Mesenchymal stem cell (in vitro differentiated cells and primary cell): ENCODE data around the gene TSPAN9.

ENCODE experiments used
- DNase-seq: peaks from one replicate; pipeline ENCODE4 v3.0.0-alpha.2; 2013
- H2AFZ ChIP-seq: one replicate; pipeline ENCODE4 v1.6.1; 2013; ENCODE audit warnings: low read depth, mild to moderate bottlenecking, control low read depth, inconsistent platforms, low read length, moderate library complexity
- H2AK5ac ChIP-seq: 2 replicates; pipeline ENCODE4 v1.6.1; 2013; ENCODE audit warnings: low read length, moderate library complexity, mild to moderate bottlenecking, inconsistent platforms; ENCODE audit not compliant: severe bottlenecking
- H2BK120ac ChIP-seq: one replicate; pipeline ENCODE4 v1.6.1; 2013; ENCODE audit warnings: low read depth, mild to moderate bottlenecking, inconsistent platforms, low read length, moderate library complexity
- H2BK12ac ChIP-seq, 2 experiments: one replicate each; pipeline ENCODE4 v1.6.1; 2013; ENCODE audit warnings: inconsistent platforms in 2 of 2, low read length in 2 of 2, mild to moderate bottlenecking in 2 of 2, moderate library complexity in 2 of 2, control low read depth in 1 of 2
- H2BK15ac ChIP-seq: one replicate; pipeline ENCODE4 v1.6.1; 2013; ENCODE audit warnings: mild to moderate bottlenecking, low read depth, inconsistent platforms; ENCODE audit not compliant: poor library complexity, severe bottlenecking
- H2BK5ac ChIP-seq: 2 replicates; pipeline ENCODE4 v1.6.1; 2013; ENCODE audit warnings: low read depth, mild to moderate bottlenecking, low read length, control low read depth, inconsistent platforms; ENCODE audit not compliant: poor library complexity, severe bottlenecking
- H3K14ac ChIP-seq, 2 experiments: one replicate each; pipeline ENCODE4 v1.6.1; 2013; ENCODE audit warnings: inconsistent platforms in 2 of 2, low read length in 2 of 2, control low read depth in 1 of 2, mild to moderate bottlenecking in 1 of 2, moderate library complexity in 1 of 2
- H3K18ac ChIP-seq, 2 experiments: one replicate each; pipeline ENCODE4 v1.6.1; 2013; ENCODE audit warnings: inconsistent platforms in 2 of 2, low read length in 2 of 2, control low read depth in 1 of 2, low read depth in 1 of 2, mild to moderate bottlenecking in 1 of 2
- H3K23ac ChIP-seq, 2 experiments: one replicate each; pipeline ENCODE4 v1.6.1; 2013; ENCODE audit warnings: inconsistent platforms in 2 of 2, low read length in 2 of 2, mild to moderate bottlenecking in 2 of 2, moderate library complexity in 2 of 2, control low read depth in 1 of 2
- H3K27ac ChIP-seq: 2 replicates; pipeline ENCODE4 v1.5.1; 2013; ENCODE audit warnings: mild to moderate bottlenecking, moderate library complexity, low read length, control low read depth, inconsistent platforms; ENCODE audit not compliant: poor library complexity, severe bottlenecking
- H3K27me3 ChIP-seq, 2 experiments: 2 replicates each; pipeline versions ENCODE4 v1.6.1 to v1.7.0; 2013; ENCODE audit warnings: low read length in 2 of 2, mild to moderate bottlenecking in 2 of 2, moderate library complexity in 2 of 2, control low read depth in 1 of 2, inconsistent platforms in 1 of 2; ENCODE audit not compliant: control insufficient read depth in 1 of 2, insufficient read depth in 1 of 2
- H3K36me3 ChIP-seq, 2 experiments: 2 replicates each; pipeline versions ENCODE4 v1.6.1 to v1.7.0; 2013; ENCODE audit warnings: low read length in 2 of 2, control low read depth in 1 of 2, inconsistent platforms in 1 of 2, low read depth in 1 of 2, mild to moderate bottlenecking in 1 of 2; ENCODE audit not compliant: insufficient read depth in 2 of 2, control insufficient read depth in 1 of 2
- H3K4ac ChIP-seq, 2 experiments: one replicate each; pipeline ENCODE4 v1.6.1; 2013; ENCODE audit warnings: inconsistent platforms in 2 of 2, low read length in 2 of 2, mild to moderate bottlenecking in 2 of 2, moderate library complexity in 2 of 2, control low read depth in 1 of 2, low read depth in 1 of 2
- H3K4me1 ChIP-seq: 2 replicates; pipeline ENCODE4 v1.6.1; 2013; ENCODE audit warnings: low read depth, low read length, control low read depth; ENCODE audit not compliant: control insufficient read depth, insufficient read depth
- H3K4me2 ChIP-seq: 2 replicates; pipeline ENCODE4 v1.6.1; 2013; ENCODE audit warnings: low read length, mild to moderate bottlenecking, inconsistent platforms; ENCODE audit not compliant: poor library complexity, severe bottlenecking
- H3K4me3 ChIP-seq, 2 experiments: 2 replicates each; pipeline versions ENCODE4 v1.5.1 to v1.7.0; 2013; ENCODE audit warnings: low read length in 2 of 2, mild to moderate bottlenecking in 2 of 2, control low read depth in 1 of 2, low read depth in 1 of 2; ENCODE audit not compliant: insufficient read depth in 1 of 2
- H3K79me1 ChIP-seq: replicated peaks from 2 replicates; pipeline ENCODE4 v1.6.1; 2013; ENCODE audit warnings: mild to moderate bottlenecking, control low read depth, low read length, inconsistent platforms; ENCODE audit not compliant: poor library complexity, severe bottlenecking
- H3K9ac ChIP-seq: 2 replicates; pipeline ENCODE4 v1.7.0; 2013; ENCODE audit warnings: mild to moderate bottlenecking, low read length, moderate library complexity
- H3K9me3 ChIP-seq: 2 replicates; pipeline ENCODE4 v1.7.0; 2013; ENCODE audit warnings: mild to moderate bottlenecking, low read length; ENCODE audit not compliant: control insufficient read depth
- H4K8ac ChIP-seq: one replicate; pipeline ENCODE4 v1.6.1; 2013; ENCODE audit warnings: inconsistent platforms, mild to moderate bottlenecking, low read length, moderate library complexity
- H4K91ac ChIP-seq: one replicate; pipeline ENCODE4 v1.6.1; 2013; ENCODE audit warnings: mild to moderate bottlenecking, low read length, inconsistent platforms
- WGBS: methylation state at CpG from one replicate; pipeline ENCODE4 v1.1.7; 2013; ENCODE audit warnings: mixed read lengths; 5-methylcytosine and 5-hydroxymethylcytosine counted together

The TSPAN9 gene

GRCh38 chr12:3136641-3137267 is 59.6 kb downstream of the TSPAN9 start:
- Histone ChIP-seq H3K18ac (peak overlapping the region in 1 of 2 experiments; percentile 51), H2BK12ac (peak overlapping the region in 1 of 2 experiments; percentile 40), H3K4me3 (no peak overlapping the region), H2BK5ac (no peak overlapping the region), H2AFZ (no peak overlapping the region), H2AK5ac (peak overlapping the region; percentile 41), H2BK15ac (peak overlapping the region; percentile 66), H3K9ac (peak overlapping the region; percentile 24), H3K36me3 (peaks cover 0 to 22% of the 10 kb centered on the region in 2 experiments), H3K27ac (no peak overlapping the region), H3K4me2 (no peak overlapping the region), H3K79me1 (peaks cover 37% of the 10 kb centered on the region), H3K4ac (peak overlapping the region in 1 of 2 experiments; percentile 11), H3K27me3 (peaks cover 0 to 4% of the 10 kb centered on the region in 2 experiments), H2BK120ac (no peak overlapping the region), H3K4me1 (peaks cover 47% of the 10 kb centered on the region), H3K23ac (no peak overlapping the region), H3K14ac (no peak overlapping the region), H4K8ac (no peak overlapping the region), H4K91ac (peak overlapping the region; percentile 14), H3K9me3 (no peaks in the 10 kb centered on the region)
- no peak for DNase-seq
- 94% methylated on average over 12 of the region's 12 CpGs for WGBS

- Histone ChIP-seq H3K23ac (no peak overlapping the region), H3K27ac (no peak overlapping the region), H3K4me3 (no peak overlapping the region), H3K27me3 (peaks cover 0 to 6% of the 10 kb centered on the region in 2 experiments), H3K4me2 (peak overlapping the region; percentile 11), H2BK120ac (no peak overlapping the region), H3K36me3 (peaks cover 0 to 25% of the 10 kb centered on the region in 2 experiments), H4K91ac (no peak overlapping the region), H4K8ac (no peak overlapping the region), H2BK5ac (no peak overlapping the region), H3K79me1 (peaks cover 39% of the 10 kb centered on the region), H2AFZ (peak overlapping the region; percentile 16), H2BK15ac (peak overlapping the region; percentile 66), H3K9ac (peak overlapping the region; percentile 24), H3K4me1 (peaks cover 47% of the 10 kb centered on the region), H3K18ac (peak overlapping the region in 1 of 2 experiments; percentile 76), H3K14ac (no peak overlapping the region), H2AK5ac (peak overlapping the region; percentile 41), H3K9me3 (no peaks in the 10 kb centered on the region), H3K4ac (peak overlapping the region in 1 of 2 experiments; percentile 64), H2BK12ac (peak overlapping the region in 1 of 2 experiments; percentile 40)
- DNase-seq: peak; percentile 67
- 27% methylated on average over 7 of the region's 8 CpGs for WGBS
These were observed 60.1 kb downstream of the TSPAN9 start for GRCh38 chr12:3137268-3137781.

- no peak overlapping the region for H2AFZ ChIP-seq
- H3K36me3 ChIP-seq: peaks cover 0 to 25% of the 10 kb centered on the region in 2 experiments
- no peak overlapping the region for H2BK5ac ChIP-seq
- H3K4me3 ChIP-seq: no peak overlapping the region
- H3K27me3 ChIP-seq: peaks cover 0 to 6% of the 10 kb centered on the region in 2 experiments
- no peak overlapping the region for H3K14ac ChIP-seq
- H3K18ac ChIP-seq: peak overlapping the region in 1 of 2 experiments; percentile 30
- H2BK120ac ChIP-seq: no peak overlapping the region
- 82% methylated on average over 16 of the region's 17 CpGs for WGBS
- H3K4me1 ChIP-seq: peaks cover 41% of the 10 kb centered on the region
- H4K91ac ChIP-seq: no peak overlapping the region
- no peaks in the 10 kb centered on the region for H3K9me3 ChIP-seq
- H3K27ac ChIP-seq: no peak overlapping the region
- H3K79me1 ChIP-seq: peaks cover 39% of the 10 kb centered on the region
- H2AK5ac ChIP-seq: peak overlapping the region; percentile 72
- peak overlapping the region in 1 of 2 experiments; percentile 64 for H3K4ac ChIP-seq
- H2BK12ac ChIP-seq: peak overlapping the region in 1 of 2 experiments; percentile 15
- H4K8ac ChIP-seq: no peak overlapping the region
- H2BK15ac ChIP-seq: no peak overlapping the region
- no peak overlapping the region for H3K4me2 ChIP-seq
- no peak overlapping the region for H3K23ac ChIP-seq
- DNase-seq: no peak
- H3K9ac ChIP-seq: peak overlapping the region; percentile 24
These were observed 60.8 kb downstream of the TSPAN9 start for GRCh38 chr12:3137814-3138445.

- no peak overlapping the region for H3K23ac ChIP-seq
These were observed 61.8 kb downstream of the TSPAN9 start for GRCh38 chr12:3138941-3139511.

More at GRCh38 chr12:3138941-3139511, 61.8 kb downstream of the TSPAN9 start:
- Histone ChIP-seq H3K36me3 (peaks cover 0 to 25% of the 10 kb centered on the region in 2 experiments), H2AFZ (no peak overlapping the region), H3K9me3 (no peaks in the 10 kb centered on the region), H3K9ac (no peak overlapping the region), H3K4me1 (peaks cover 33% of the 10 kb centered on the region), H3K27me3 (peaks cover 0 to 6% of the 10 kb centered on the region in 2 experiments), H3K4me3 (no peak overlapping the region), H4K8ac (no peak overlapping the region), H2BK15ac (peak overlapping the region; percentile 17), H4K91ac (no peak overlapping the region), H3K14ac (no peak overlapping the region), H3K27ac (no peak overlapping the region), H3K4ac (no peak overlapping the region), H2BK12ac (peak overlapping the region in 1 of 2 experiments; percentile 31), H2AK5ac (no peak overlapping the region), H2BK5ac (no peak overlapping the region), H3K79me1 (peaks cover 39% of the 10 kb centered on the region), H3K4me2 (no peak overlapping the region), H3K18ac (no peak overlapping the region), H2BK120ac (no peak overlapping the region)
- no peak for DNase-seq
- WGBS: 70% methylated on average over 9 of the region's 11 CpGs
